Left ventricle myocardium superior (tissue), 1 donor: ENCODE measurements around the gene TIGD1. TPM values are rescaled to one million over a fixed set of nuclear protein-coding genes. Genes with fewer than 3 reads are reported as not detected.
A peak's percentile ranks its signal among the peaks of the same experiment; 100 is the strongest.

Experiments used
- ATAC-seq: fragments of 200-7000 bp; cut with Tn5 transposase; one replicate; pipeline ENCODE4 v1.9.1; 2020; ENCODE audit warnings: mild to moderate bottlenecking, moderate library complexity
- DNase-seq: peaks from one replicate; pipeline ENCODE4 v3.0.0-alpha.2; 2020
- intact Hi-C: fragments of 100-400 bp; cut with micrococcal nuclease; formaldehyde crosslinking; loops from one replicate; pipeline ENCODE4 v1.11.0; 2022
- total RNA-seq: library from RNA; stranded (reverse); fragmentation: NEBNext Ultra II Directional; extraction: Animal tissue kit (Norgen Biotek cat#: 25700); gene quantifications from one replicate; pipeline ENCODE4 v1.2.1, GENCODE V29; 2021
- donor health status: DM: no; HTN: yes; CAD: no; lungs with severe emphysema.

TIGD1 gene
- total RNA-seq, 1 donor from 2014 or later, result 1.7 TPM

DNA sequence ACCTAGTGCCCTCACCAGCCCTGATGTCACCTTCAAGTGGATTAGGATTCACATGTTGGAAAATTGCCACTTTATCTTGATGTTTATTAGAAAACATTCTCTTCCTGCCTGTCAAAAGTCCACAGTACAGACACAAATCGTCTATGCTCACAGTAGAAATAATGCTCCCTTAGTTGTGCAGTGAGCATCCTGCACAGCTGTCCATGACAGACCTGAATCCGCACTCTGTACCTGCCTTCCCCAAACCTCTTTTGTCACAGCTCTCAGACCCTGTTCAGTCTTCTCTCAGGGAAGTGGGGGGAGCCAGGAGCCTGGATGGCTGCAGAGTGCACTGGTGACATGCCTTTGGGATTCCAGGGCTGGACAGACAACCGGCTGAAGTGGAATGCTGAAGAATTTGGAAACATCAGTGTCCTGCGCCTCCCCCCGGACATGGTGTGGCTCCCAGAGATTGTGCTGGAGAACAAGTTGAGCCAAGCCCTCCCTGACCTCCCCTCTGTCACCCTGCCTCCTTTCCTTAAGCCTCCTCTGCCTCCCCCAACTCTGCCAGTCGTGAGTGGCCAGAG lies 22.4 kb downstream of the TIGD1 start:
- DNase-seq, result peak; percentile 10
- intact Hi-C loops, result no loop called here
- no peak for ATAC-seq

- intact Hi-C loops, result no loop called here
- ATAC-seq, result no peak
These were observed 23.9 kb downstream of the TIGD1 start for GRCh38 chr2:232526372-232526941.

DNA sequence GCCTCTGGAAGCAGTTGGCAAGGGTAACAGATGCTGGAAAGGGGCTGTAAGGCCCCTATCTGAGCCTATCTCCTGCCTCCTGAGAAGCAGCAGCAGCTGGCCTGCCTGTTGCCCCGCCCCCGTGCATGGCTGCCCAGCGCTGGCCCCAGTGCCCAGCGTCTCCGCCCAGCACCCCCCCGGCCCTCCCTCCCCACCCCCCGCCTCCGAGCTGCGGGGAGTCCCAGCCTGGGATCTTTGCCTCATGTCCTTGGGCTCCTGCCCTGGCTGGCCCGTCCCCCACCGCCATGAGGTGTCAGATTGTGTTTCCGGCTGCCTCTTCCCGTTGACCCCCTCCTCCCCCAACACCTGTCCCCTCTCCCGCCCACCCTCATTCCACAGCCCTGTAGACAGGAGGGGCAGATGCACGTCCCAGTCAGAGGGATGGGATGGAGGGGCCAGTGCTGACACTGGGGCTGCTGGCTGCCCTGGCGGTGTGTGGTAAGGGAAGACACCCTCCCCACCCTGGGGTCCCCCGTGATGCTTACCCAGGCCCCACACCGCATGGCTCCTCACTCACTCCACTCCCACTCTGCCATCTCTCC lies 24.5 kb downstream of the TIGD1 start, which contains the start of gene CHRND:
Gene CHRND, plus strand, starts transcription at position 370 of the 581 bp plus-strand sequence. Its CDS starts 56 bp downstream, at position 426.
- DNase-seq (peak; percentile 65), ATAC-seq (peak; percentile 61)
- intact Hi-C loops, result no loop called here

More at GRCh38 chr2:232526372-232526941, 23.9 kb downstream of the TIGD1 start:
- DNase-seq, result no peak

DNA sequence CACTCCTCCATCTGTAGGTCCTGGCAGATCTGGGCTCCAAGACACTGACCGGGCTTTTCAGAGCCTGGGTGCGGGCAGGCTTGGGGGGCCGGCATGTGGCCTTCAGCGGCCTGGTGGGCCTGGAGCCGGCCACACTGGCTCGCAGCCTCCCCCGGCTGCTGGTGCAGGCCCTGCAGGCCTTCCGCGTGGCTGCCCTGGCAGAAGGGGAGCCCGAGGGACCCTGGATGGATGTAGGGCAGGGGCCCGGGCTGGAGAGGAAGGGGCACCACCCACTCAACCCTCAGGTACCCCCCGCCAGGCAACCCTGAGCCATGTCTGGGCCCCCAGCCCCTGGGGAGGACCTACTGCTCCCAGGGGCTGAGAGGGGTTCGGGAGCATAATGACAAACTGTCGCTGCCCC lies 25.2 kb downstream of the TIGD1 start:
- intact Hi-C loops, result no loop called here
- no peak for DNase-seq
- no peak for ATAC-seq

DNA sequence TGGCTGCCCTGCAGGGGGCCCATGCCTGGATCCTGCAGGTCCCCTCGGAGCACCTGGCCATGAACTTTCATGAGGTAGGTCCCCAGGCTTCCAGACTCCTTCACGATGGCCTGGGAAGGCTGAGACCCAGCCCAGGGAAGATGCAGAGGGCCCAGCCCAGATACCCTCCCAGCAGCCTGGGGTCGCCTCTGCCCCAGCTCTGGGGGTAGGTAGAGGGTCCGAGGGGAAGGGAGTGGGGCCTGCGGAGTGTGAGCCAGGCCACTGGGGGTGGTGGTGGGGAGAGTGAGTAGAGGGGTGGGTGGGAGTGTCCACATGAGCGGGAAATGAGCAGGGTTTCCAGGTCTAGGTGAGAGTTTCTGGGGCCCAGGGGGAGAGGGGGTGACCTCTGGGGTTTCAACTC lies 25.6 kb downstream of the TIGD1 start:
- no peak for ATAC-seq
- DNase-seq, result no peak
- intact Hi-C loops, result no loop called here

DNA sequence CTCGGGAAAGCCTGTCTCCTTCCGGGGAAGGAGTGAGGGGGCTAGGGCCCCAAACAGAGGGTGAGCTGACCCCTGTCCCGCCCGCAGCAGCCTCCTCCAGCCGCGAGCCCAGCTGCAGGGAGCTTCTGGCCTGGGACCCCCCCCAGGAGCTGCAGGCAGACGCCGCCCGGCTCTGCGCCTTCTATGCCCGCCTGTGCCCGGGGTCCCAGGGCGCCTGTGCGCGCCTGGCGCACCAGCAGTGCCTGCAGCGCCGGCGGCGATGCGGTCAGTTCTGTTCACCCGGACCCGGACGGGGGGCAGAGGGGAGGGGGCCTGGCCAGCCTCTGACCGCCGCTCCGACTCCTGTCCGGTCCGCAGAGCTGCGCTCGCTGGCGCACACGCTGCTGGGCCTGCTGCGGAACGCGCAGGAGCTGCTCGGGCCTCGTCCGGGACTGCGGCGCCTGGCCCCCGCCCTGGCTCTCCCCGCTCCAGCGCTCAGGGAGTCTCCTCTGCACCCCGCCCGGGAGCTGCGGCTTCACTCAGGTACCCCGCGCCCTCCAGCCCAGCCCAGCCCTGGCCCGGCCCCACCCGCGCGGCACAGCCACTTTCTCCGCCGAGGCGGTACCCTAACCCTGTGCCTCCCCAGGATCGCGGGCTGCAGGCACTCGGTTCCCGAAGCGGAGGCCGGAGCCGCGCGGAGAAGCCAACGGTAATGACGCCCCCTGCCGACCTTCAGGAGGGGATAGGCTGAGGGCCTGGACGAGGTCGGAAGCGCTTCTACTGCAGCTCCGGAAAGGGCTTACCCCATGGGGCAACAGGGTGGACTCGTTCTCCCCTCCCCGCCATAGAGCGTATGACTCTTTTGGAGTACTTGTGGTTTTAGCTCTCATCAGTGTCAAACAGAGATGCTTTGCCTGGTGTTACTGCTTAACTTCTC lies 26.4 kb downstream of the TIGD1 start:
- ATAC-seq (peak; percentile 60), DNase-seq (peak; percentile 57)
- intact Hi-C loops, result no loop called here

GRCh38 chr2:232523402-232523681 lies 27.0 kb downstream of the TIGD1 start:
- intact Hi-C loops, result no loop called here
- DNase-seq (no peak), ATAC-seq (no peak)

- intact Hi-C loops, result no loop called here
- ATAC-seq, result no peak
- DNase-seq, result no peak
These were observed 27.5 kb downstream of the TIGD1 start for GRCh38 chr2:232522623-232523401.

DNA sequence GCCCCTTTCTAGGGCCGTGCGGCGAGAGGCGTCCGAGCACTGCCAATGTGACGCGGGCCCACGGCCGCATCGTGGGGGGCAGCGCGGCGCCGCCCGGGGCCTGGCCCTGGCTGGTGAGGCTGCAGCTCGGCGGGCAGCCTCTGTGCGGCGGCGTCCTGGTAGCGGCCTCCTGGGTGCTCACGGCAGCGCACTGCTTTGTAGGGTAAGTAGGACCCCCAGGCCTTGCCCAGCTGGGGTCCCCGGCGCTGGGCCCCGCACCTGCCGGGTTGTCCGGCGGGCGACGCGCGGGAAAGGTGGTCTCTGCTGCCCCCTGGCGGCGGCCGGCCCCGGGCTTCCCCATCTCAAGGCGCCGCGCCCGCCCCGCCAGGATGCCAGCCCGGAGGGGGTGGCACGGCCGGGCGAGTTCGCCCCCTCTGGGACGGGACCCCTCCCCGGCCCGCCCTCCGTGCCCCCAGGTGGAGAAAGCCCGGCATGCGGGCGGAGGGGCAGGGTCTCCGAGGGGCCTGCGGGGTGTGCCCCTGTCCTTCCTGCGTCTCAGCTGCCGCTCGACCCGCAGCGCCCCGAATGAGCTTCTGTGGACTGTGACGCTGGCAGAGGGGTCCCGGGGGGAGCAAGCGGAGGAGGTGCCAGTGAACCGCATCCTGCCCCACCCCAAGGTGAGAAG lies 28.3 kb downstream of the TIGD1 start:
- DNase-seq, result peak; percentile 80
- intact Hi-C loops, result no loop called here
- peak; percentile 58 for ATAC-seq

DNA sequence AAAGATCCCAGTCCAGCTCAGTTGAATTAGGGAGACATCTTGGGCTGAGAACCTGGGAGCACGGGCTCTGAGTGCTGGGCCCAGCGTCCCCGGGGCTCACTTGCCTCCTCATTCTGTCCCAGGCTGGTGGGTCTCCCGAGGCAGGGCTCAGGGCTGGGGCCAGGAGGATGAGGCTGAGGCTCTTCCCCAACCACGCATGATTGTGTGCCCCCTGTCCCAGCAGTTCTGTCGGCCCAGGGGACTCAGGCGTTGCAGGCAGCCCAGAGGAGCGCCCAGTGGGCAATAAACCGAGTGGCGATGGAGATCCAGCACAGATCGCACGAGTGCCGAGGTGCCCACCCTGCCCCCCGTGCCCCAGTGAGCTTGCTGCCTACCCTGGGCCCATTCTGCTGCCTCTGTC lies 29.3 kb downstream of the TIGD1 start:
- intact Hi-C loops, result no loop called here
- no peak for ATAC-seq
- DNase-seq, result no peak

- ATAC-seq (no peak), DNase-seq (no peak)
- intact Hi-C loops, result no loop called here
These were observed 29.9 kb downstream of the TIGD1 start for GRCh38 chr2:232520489-232520888.

DNA sequence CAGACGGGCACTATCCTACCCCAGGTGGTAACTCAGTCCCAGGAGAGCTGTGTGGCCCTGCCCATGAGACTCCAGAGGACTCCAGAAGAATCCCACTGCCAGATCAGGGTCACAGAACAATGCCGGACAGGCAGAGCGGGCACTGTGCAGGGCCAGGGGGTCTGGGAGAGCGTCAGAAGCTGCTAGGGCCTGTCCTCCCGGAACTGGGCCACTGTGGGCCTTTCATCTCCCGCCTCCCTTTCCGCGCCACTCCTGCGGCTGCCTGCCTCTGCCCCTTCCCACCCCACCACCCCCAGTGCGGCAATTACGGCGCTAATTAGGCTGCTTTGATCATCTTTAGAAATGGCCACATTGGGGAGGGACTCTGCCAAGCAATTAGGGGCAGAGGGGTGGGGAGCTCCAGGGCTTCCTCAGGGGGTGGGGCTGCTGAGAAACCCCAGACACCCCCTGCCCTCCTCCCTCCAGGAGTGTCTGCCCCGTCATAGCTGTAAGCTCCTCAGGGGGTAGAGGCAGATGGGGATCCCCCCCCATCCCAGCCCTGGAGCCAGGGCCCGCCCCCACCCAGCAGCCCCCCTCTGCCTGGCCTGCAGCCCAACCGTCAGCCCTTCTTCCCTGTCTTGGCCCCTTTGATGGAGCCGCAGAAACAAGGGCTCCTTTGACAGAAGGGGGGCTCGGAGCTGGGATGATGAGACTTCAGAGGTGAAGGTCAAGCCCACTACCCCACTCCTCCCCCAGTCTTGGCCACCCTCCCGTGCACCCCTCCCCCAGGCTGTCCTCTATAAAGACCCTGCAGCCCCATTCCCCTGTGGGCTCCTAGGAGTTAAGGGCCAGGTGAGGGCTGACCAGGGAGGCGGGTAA lies 30.5 kb downstream of the TIGD1 start, which contains the start of gene PRSS56:
Gene PRSS56, plus strand, starts transcription at position 808 of the 858 bp plus-strand sequence. CDS start 211 bp downstream, outside the sequence.
- intact Hi-C loops, result no loop called here
- ATAC-seq (no peak), DNase-seq (no peak)

DNA sequence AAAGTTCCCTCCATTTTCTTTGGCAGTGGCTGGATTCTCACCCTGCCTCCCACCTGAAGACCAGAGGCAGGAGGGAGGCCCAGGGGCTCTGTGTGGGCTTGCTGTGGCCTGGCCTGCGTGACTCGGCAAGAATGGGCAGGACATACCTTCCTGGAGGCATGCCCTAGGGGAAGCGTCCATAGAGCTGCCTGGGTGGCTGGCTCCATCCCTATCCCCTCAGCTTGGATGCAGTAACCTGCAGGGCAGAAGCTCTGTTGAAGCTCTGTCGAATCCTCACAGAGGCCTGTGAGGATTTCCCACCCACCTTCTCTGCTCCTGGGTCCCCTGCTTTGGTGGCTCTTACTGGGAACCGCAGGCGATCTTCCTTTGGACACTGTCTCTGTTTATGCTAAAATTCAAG lies 31.5 kb downstream of the TIGD1 start:
- intact Hi-C loops, result no loop called here
- DNase-seq, result no peak
- no peak for ATAC-seq

DNA sequence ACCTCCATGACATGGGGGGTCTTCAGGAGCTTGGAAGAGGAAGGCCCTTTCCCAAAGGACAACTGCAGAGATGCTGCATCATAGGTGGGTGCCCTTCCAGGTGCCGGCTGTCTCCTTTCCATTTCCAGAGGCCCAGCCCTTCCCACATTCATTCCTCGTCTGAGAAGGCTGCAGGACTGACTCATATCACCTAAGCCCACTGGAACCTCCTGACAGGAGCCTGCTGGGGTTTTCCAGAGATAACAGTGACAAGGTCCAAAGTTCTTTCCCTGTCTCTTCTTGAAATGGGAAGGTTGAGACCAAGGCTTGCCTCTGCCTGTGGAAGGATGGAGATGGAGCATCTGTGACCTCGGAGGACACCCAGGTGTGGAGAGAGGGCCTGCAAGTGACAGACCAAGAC lies 33.8 kb downstream of the TIGD1 start:
- intact Hi-C loops, result no loop called here
- DNase-seq, result no peak
- ATAC-seq, result no peak

- ATAC-seq, result no peak
- DNase-seq, result no peak
- intact Hi-C loops, result no loop called here
These were observed 34.7 kb downstream of the TIGD1 start for GRCh38 chr2:232515639-232516038.

- DNase-seq, result no peak
- no peak for ATAC-seq
- intact Hi-C loops, result no loop called here
These were observed 37.0 kb downstream of the TIGD1 start for GRCh38 chr2:232513353-232513752.

DNA sequence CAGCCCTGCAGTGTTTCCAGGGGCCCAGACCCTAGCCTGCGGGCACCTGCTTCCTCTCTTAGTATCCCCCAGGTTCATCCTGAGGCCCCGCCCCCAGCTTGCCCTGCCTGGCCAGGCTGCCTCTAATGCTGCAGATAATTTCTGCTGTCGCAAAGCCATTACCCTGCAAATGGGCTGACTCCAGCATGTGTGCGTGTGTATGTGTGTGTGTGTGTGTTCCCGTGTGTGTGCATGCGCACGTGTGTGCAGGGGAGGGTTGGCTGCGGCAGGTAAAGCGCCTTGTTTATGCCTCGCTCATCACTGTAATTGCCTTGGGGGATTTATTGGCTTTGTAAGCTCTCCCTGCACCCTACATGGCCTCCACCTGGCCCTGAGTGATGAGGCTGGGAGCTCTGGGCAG lies 37.8 kb downstream of the TIGD1 start:
- intact Hi-C loops, result no loop called here
- DNase-seq, result no peak
- ATAC-seq, result no peak

DNA sequence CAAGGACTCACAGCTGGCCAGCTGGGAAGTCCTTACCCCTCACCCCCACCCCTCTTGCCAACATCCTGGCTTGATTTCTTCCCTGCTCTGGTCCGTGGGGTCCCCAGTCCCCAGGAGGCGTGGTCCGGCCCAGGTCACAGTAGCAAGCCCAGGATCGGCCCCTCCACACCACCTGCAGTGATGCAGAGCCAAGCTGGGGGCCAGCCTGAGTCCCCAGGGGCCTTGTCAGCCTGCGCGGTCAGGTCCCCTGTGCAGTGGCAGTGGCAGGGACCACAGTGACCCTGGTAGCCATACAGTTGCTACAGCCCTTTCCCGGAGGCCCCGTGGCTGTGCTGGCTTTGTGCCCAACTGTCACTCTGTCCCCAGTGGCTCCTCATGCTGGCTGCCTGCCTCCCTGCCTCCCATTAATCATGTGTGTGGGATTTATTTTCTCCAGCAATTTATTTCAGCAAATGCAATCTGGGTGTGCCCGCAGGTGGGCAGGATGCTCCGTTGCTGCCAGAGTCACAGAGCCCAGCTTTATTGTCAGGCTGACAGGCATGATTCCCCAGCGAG lies 38.9 kb downstream of the TIGD1 start:
- ATAC-seq (peak; percentile 68), DNase-seq (peak; percentile 52)
- intact Hi-C loops, result no loop called here
